ENCODE data around the gene FAM50B. TPM values are rescaled to one million over a fixed set of nuclear protein-coding genes. Genes with fewer than 3 reads are reported as not detected.

FAM50B gene
- total RNA-seq, 2 experiments from 2014 or later = not detected

DNA sequence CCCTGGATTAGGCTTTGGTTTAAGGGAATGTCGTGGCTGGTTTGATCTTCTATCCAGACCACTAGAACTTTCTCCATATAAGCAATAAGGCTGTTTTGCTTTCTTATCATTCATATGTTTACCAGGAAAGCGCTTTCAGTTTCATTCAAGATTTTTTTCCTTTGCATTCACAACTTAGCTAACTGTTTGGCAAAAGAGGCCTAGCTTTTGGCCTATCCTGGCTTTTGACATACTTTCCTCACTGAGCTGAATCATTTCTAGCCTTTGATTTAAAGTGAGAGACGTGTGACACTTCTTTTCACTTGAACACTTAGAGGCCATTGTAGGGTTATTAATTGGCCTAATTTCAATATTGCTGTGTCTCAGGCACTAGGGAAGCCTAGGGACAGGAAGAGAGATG lies 1.7 kb upstream of the FAM50B start:
- no peak for TF ChIP-seq EZH2phosphoT487 (IDR thresholded peaks at IDR 0.05; ENCODE audit: borderline replicate concordance, low read depth, low read length)
- TF ChIP-seq, protein P1, sequence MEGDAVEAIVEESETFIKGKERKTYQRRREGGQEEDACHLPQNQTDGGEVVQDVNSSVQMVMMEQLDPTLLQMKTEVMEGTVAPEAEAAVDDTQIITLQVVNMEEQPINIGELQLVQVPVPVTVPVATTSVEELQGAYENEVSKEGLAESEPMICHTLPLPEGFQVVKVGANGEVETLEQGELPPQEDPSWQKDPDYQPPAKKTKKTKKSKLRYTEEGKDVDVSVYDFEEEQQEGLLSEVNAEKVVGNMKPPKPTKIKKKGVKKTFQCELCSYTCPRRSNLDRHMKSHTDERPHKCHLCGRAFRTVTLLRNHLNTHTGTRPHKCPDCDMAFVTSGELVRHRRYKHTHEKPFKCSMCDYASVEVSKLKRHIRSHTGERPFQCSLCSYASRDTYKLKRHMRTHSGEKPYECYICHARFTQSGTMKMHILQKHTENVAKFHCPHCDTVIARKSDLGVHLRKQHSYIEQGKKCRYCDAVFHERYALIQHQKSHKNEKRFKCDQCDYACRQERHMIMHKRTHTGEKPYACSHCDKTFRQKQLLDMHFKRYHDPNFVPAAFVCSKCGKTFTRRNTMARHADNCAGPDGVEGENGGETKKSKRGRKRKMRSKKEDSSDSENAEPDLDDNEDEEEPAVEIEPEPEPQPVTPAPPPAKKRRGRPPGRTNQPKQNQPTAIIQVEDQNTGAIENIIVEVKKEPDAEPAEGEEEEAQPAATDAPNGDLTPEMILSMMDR (conservative IDR thresholded peaks at IDR 0.05; ENCODE audit: low read length) = no peak
- Histone ChIP-seq H3K9me3 (ENCODE audit: low read length) (no peaks in the 10 kb centered on the region), H3K4me3 (ENCODE audit: low read depth, low read length, poor library complexity, severe bottlenecking) (no peak overlapping the region), H3K27ac (ENCODE audit: low read depth, low read length, poor library complexity, severe bottlenecking) (no peak overlapping the region), H3K36me3 (ENCODE audit: insufficient read depth, low read length) (no peaks in the 10 kb centered on the region), H3K4me2 (ENCODE audit: low read length) (no peak overlapping the region), H2AFZ (ENCODE audit: low read length) (no peak overlapping the region), H3K9me2 (ENCODE audit: insufficient read depth, low read length) (no peaks in the 10 kb centered on the region), H4K20me1 (ENCODE audit: insufficient read depth, low read length) (no peaks in the 10 kb centered on the region), H3K4me1 (ENCODE audit: insufficient read depth, low read length, poor library complexity, severe bottlenecking) (no peaks in the 10 kb centered on the region), H3K79me2 (ENCODE audit: insufficient read depth, low read depth, low read length) (no peaks in the 10 kb centered on the region)
- BruUV-seq (replicated peaks) = no TSS peak
- intact Hi-C loops (cut with micrococcal nuclease; ENCODE audit: unreplicated experiment) = no loop called here
- no peak for DNase-seq (ENCODE audit: low spot score)
- POLR2A ChIA-PET = interaction anchor here (0.7 kb wide), 1 partner anchor 323 kb away, joined by 5 read pairs; no protein-coding TSS in a partner anchor
- CTCF ChIA-PET (ENCODE audit: unreplicated experiment) = no interaction called here

DNA sequence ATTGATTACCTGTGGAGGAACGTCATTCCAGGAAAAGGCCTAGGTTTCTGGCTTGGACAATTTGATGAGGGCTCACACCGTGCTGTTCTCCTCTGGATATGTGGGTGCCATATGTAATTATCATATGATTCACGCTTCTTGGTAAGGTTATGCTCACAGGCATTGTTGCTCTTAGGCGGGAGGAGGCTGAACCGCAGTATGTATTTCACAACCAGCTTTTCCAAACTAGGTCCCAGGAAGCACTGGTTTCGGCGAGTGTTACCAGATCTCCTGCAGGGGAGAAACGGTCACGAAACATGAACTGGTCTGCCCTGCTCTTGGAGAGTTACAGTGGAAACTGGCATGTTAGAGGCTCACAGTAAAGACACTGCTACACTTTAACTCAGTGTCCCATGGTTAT lies 793 bp upstream of the FAM50B start:
- BruUV-seq (replicated peaks) = no TSS peak
- Histone ChIP-seq H3K4me3 (ENCODE audit: low read depth, low read length, poor library complexity, severe bottlenecking) (no peak overlapping the region), H4K20me1 (ENCODE audit: insufficient read depth, low read length) (no peaks in the 10 kb centered on the region), H3K4me2 (ENCODE audit: low read length) (no peak overlapping the region), H3K27ac (ENCODE audit: low read depth, low read length, poor library complexity, severe bottlenecking) (no peak overlapping the region), H3K36me3 (ENCODE audit: insufficient read depth, low read length) (no peaks in the 10 kb centered on the region), H2AFZ (ENCODE audit: low read length) (no peak overlapping the region), H3K9me2 (ENCODE audit: insufficient read depth, low read length) (no peaks in the 10 kb centered on the region), H3K9me3 (ENCODE audit: low read length) (no peaks in the 10 kb centered on the region), H3K4me1 (ENCODE audit: insufficient read depth, low read length, poor library complexity, severe bottlenecking) (no peaks in the 10 kb centered on the region), H3K79me2 (ENCODE audit: insufficient read depth, low read depth, low read length) (no peaks in the 10 kb centered on the region)
- TF ChIP-seq, protein P1 (conservative IDR thresholded peaks at IDR 0.05; ENCODE audit: low read length) = no peak
- no peak for TF ChIP-seq EZH2phosphoT487 (IDR thresholded peaks at IDR 0.05; ENCODE audit: borderline replicate concordance, low read depth, low read length)
- POLR2A ChIA-PET = interaction anchor here (0.7 kb wide), 1 partner anchor 545 kb away, joined by 3 read pairs; no protein-coding TSS in a partner anchor
- DNase-seq (ENCODE audit: low spot score) = no peak
- intact Hi-C loops (cut with micrococcal nuclease; ENCODE audit: unreplicated experiment) = no loop called here
- CTCF ChIA-PET (ENCODE audit: unreplicated experiment) = no interaction called here

DNA sequence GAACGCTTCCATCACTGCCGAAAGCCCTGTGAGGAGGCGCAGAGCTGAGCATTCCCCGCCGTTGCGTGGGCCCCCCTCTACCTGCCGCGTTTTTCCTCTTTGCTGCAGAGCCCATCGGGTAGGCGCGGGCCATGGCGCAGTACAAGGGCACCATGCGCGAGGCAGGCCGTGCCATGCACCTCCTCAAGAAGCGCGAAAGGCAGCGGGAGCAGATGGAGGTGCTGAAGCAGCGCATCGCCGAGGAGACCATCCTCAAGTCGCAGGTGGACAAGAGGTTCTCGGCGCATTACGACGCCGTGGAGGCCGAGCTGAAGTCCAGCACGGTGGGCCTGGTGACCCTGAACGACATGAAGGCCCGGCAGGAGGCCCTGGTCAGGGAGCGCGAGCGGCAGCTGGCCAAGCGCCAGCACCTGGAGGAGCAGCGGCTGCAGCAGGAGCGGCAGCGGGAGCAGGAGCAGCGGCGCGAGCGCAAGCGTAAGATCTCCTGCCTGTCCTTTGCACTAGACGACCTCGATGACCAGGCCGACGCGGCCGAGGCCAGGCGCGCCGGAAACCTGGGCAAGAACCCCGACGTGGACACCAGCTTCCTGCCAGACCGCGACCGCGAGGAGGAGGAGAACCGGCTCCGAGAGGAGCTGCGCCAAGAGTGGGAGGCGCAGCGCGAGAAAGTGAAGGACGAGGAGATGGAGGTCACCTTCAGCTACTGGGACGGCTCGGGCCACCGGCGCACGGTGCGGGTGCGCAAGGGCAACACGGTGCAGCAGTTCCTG lies 693 bp downstream of the FAM50B start:
- H3K79me2 ChIP-seq (ENCODE audit: insufficient read depth, low read depth, low read length) = no peaks in the 10 kb centered on the region
- intact Hi-C loops (cut with micrococcal nuclease; ENCODE audit: unreplicated experiment) = no loop called here
- no peaks in the 10 kb centered on the region for H3K4me1 ChIP-seq (ENCODE audit: insufficient read depth, low read length, poor library complexity, severe bottlenecking)
- no peaks in the 10 kb centered on the region for H3K9me2 ChIP-seq (ENCODE audit: insufficient read depth, low read length)
- TF ChIP-seq, protein P1 (conservative IDR thresholded peaks at IDR 0.05; ENCODE audit: low read length) = no peak
- no peak overlapping the region for H2AFZ ChIP-seq (ENCODE audit: low read length)
- CTCF ChIA-PET (ENCODE audit: unreplicated experiment) = no interaction called here
- no peak overlapping the region for H3K4me3 ChIP-seq (ENCODE audit: low read depth, low read length, poor library complexity, severe bottlenecking)
- DNase-seq (ENCODE audit: low spot score) = no peak
- no peak overlapping the region for H3K27ac ChIP-seq (ENCODE audit: low read depth, low read length, poor library complexity, severe bottlenecking)
- H4K20me1 ChIP-seq (ENCODE audit: insufficient read depth, low read length) = no peaks in the 10 kb centered on the region
- H3K36me3 ChIP-seq (ENCODE audit: insufficient read depth, low read length) = no peaks in the 10 kb centered on the region
- no peaks in the 10 kb centered on the region for H3K9me3 ChIP-seq (ENCODE audit: low read length)
- no peak overlapping the region for H3K4me2 ChIP-seq (ENCODE audit: low read length)
- no TSS peak for BruUV-seq (replicated peaks)
- POLR2A ChIA-PET = no interaction called here
